ENCODE data around the gene PTPRT. TPM values are rescaled to one million over a fixed set of nuclear protein-coding genes. Genes with fewer than 3 reads are reported as not detected.

The PTPRT gene
- total and polyA plus RNA-seq, 2 donors (not counting 1 experiment from before 2014, with no cell fraction given), result not detected

DNA sequence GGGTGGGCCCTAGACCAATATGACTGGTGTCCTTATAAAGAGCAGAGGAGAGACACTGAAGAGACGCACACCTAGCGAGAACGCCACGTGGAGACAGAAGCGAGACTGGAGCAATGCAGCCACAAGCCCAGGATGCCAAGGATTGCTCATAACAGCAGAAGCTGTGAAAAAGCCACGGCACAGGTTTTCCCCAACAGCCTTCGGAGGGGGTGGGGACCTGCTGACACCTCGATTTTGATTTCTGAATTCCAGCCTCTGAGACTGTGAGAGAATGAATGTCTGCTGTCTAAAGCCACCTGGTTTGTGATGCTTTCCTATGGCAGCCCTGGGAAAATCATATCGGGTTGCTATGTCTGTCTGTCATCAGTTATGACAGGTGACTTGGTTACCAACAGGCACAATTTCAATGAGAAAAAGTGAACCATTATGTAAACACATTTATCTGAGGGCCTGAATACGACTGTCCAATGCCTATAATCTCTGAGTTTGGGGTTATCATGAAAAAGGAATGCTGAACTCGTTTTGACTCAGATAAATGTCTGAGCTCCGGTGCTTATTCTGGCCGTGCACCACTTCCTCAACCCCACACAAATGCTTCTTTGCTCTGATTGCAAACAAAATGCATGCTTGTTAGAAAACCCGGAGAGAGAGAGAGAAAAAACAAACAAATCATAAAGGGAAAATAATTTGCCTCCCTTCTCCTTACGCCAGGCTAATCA is 769.7 kb downstream of the PTPRT start:
- Histone ChIP-seq H2AFZ (ENCODE audit: low read length) (no peak overlapping the region), H3K4me3 (replicated peaks in 1 of 4; ENCODE audit: control extremely low read depth in 1 of 4, insufficient read depth in 1 of 4, low read depth in 3 of 4, low read length in 4 of 4) (no peak overlapping the region), H3K27me3 (ENCODE audit: control insufficient read depth, insufficient read depth, low read length) (no peaks in the 10 kb centered on the region), H3K36me3 (ENCODE audit: control insufficient read depth, insufficient read depth, low read length) (no peaks in the 10 kb centered on the region), H4K20me1 (ENCODE audit: control insufficient read depth, extremely low read depth, insufficient read depth, low read length) (no peaks in the 10 kb centered on the region), H3K4me2 (ENCODE audit: extremely low read depth, insufficient read depth, low read length) (no peak overlapping the region), H3K9ac (ENCODE audit: insufficient read depth, low read length) (no peak overlapping the region), H3K79me2 (ENCODE audit: control insufficient read depth, insufficient read depth, low read length) (no peaks in the 10 kb centered on the region), H3K27ac (ENCODE audit: insufficient read depth, low read length) (no peak overlapping the region), H3K4me1 (ENCODE audit: control insufficient read depth, extremely low read depth, insufficient read depth, low read length) (no peaks in the 10 kb centered on the region), H3K9me3 (ENCODE audit: control insufficient read depth, insufficient read depth, low read depth, low read length) (no peaks in the 10 kb centered on the region)
- no peak for TF ChIP-seq EZH2 (IDR thresholded peaks at IDR 0.05; ENCODE audit: low read length, missing control alignments)
- TF ChIP-seq, protein P1, sequence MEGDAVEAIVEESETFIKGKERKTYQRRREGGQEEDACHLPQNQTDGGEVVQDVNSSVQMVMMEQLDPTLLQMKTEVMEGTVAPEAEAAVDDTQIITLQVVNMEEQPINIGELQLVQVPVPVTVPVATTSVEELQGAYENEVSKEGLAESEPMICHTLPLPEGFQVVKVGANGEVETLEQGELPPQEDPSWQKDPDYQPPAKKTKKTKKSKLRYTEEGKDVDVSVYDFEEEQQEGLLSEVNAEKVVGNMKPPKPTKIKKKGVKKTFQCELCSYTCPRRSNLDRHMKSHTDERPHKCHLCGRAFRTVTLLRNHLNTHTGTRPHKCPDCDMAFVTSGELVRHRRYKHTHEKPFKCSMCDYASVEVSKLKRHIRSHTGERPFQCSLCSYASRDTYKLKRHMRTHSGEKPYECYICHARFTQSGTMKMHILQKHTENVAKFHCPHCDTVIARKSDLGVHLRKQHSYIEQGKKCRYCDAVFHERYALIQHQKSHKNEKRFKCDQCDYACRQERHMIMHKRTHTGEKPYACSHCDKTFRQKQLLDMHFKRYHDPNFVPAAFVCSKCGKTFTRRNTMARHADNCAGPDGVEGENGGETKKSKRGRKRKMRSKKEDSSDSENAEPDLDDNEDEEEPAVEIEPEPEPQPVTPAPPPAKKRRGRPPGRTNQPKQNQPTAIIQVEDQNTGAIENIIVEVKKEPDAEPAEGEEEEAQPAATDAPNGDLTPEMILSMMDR (conservative IDR thresholded peaks at IDR 0.05 in 1 of 2, IDR thresholded peaks at IDR 0.05 in 1 of 2; ENCODE audit: low read depth in 1 of 2, low read length in 2 of 2), result no peak
- no peak for DNase-seq (ENCODE audit: low read depth in 2 of 2)

DNA sequence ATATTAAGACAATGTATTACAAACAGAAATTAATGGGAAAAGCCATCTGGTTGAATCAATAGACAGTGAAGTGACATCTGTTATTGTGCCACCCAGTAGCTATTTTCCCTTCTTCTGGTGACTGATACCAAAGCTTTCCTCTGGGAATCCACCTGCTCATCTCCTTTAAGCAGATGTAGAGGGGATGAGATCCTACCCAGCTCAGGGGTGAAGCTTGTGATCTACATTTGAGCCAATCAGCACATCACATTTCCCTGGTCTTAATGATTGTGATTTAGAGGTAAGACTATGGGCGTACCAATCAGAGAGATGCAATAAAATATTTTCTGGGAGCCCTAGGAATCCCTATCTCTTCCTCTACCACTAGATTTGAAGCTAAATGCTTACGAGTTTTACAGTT is 782.9 kb downstream of the PTPRT start:
- H3K9me3 ChIP-seq (ENCODE audit: control insufficient read depth, insufficient read depth, low read depth, low read length), result no peaks in the 10 kb centered on the region
- H3K27me3 ChIP-seq (ENCODE audit: control insufficient read depth, insufficient read depth, low read length), result no peaks in the 10 kb centered on the region
- H3K4me1 ChIP-seq (ENCODE audit: control insufficient read depth, extremely low read depth, insufficient read depth, low read length), result no peaks in the 10 kb centered on the region
- DNase-seq (ENCODE audit: low read depth in 2 of 2), result no peak
- H3K4me2 ChIP-seq (ENCODE audit: extremely low read depth, insufficient read depth, low read length), result no peak overlapping the region
- no peak overlapping the region for H3K4me3 ChIP-seq (replicated peaks in 1 of 4; ENCODE audit: control extremely low read depth in 1 of 4, insufficient read depth in 1 of 4, low read depth in 3 of 4, low read length in 4 of 4)
- no peak overlapping the region for H3K27ac ChIP-seq (ENCODE audit: insufficient read depth, low read length)
- no peak overlapping the region for H2AFZ ChIP-seq (ENCODE audit: low read length)
- H4K20me1 ChIP-seq (ENCODE audit: control insufficient read depth, extremely low read depth, insufficient read depth, low read length), result no peaks in the 10 kb centered on the region
- TF ChIP-seq, protein P1 (conservative IDR thresholded peaks at IDR 0.05 in 1 of 2, IDR thresholded peaks at IDR 0.05 in 1 of 2; ENCODE audit: low read depth in 1 of 2, low read length in 2 of 2), result no peak
- TF ChIP-seq EZH2 (IDR thresholded peaks at IDR 0.05; ENCODE audit: low read length, missing control alignments), result no peak
- no peaks in the 10 kb centered on the region for H3K79me2 ChIP-seq (ENCODE audit: control insufficient read depth, insufficient read depth, low read length)
- no peaks in the 10 kb centered on the region for H3K36me3 ChIP-seq (ENCODE audit: control insufficient read depth, insufficient read depth, low read length)
- no peak overlapping the region for H3K9ac ChIP-seq (ENCODE audit: insufficient read depth, low read length)

DNA sequence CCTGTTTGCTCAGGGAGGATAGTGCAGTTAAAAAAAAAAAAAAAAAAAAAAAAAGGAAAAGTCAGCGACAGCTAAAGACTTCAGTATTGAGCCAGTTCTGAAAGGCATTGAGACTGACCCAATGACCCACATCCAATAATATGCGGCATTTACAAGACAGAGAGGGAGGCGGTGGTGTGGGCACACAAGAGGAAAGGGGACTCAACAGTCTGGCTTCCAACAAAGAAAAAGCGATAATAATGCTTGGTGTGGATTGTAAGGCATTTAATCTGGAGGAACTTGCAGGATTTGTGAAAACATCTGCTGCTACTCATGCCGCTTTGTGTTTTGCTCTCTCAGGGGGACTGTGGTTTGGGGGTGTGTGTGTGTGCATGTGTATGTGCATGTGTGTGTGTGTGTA is 787.3 kb downstream of the PTPRT start:
- no peaks in the 10 kb centered on the region for H3K9me3 ChIP-seq (ENCODE audit: control insufficient read depth, insufficient read depth, low read depth, low read length)
- TF ChIP-seq EZH2 (IDR thresholded peaks at IDR 0.05; ENCODE audit: low read length, missing control alignments), result no peak
- TF ChIP-seq, protein P1 (conservative IDR thresholded peaks at IDR 0.05 in 1 of 2, IDR thresholded peaks at IDR 0.05 in 1 of 2; ENCODE audit: low read depth in 1 of 2, low read length in 2 of 2), result no peak
- H3K4me1 ChIP-seq (ENCODE audit: control insufficient read depth, extremely low read depth, insufficient read depth, low read length), result no peaks in the 10 kb centered on the region
- H3K27ac ChIP-seq (ENCODE audit: insufficient read depth, low read length), result no peak overlapping the region
- no peak overlapping the region for H3K9ac ChIP-seq (ENCODE audit: insufficient read depth, low read length)
- no peak overlapping the region for H2AFZ ChIP-seq (ENCODE audit: low read length)
- no peak overlapping the region for H3K4me3 ChIP-seq (replicated peaks in 1 of 4; ENCODE audit: control extremely low read depth in 1 of 4, insufficient read depth in 1 of 4, low read depth in 3 of 4, low read length in 4 of 4)
- H4K20me1 ChIP-seq (ENCODE audit: control insufficient read depth, extremely low read depth, insufficient read depth, low read length), result no peaks in the 10 kb centered on the region
- no peak for DNase-seq (ENCODE audit: low read depth in 2 of 2)
- no peaks in the 10 kb centered on the region for H3K36me3 ChIP-seq (ENCODE audit: control insufficient read depth, insufficient read depth, low read length)
- H3K4me2 ChIP-seq (ENCODE audit: extremely low read depth, insufficient read depth, low read length), result no peak overlapping the region
- no peaks in the 10 kb centered on the region for H3K27me3 ChIP-seq (ENCODE audit: control insufficient read depth, insufficient read depth, low read length)
- H3K79me2 ChIP-seq (ENCODE audit: control insufficient read depth, insufficient read depth, low read length), result no peaks in the 10 kb centered on the region
